HepG2 (cell line): ENCODE results near the gene GSK3B. TPM values are rescaled to one million over a fixed set of nuclear protein-coding genes. Genes with fewer than 3 reads are reported as not detected.

Experiments used
- ARNT ChIP-seq: fragments of 450-650 bp; IDR thresholded peaks from 2 replicates; pipeline ENCODE4 v1.6.1; 2017
- DNMT1 ChIP-seq: sonication (generic); formaldehyde crosslinking; IDR thresholded peaks from 2 replicates; pipeline ENCODE4 v1.5.1; 2020; ENCODE audit warnings: mild to moderate bottlenecking, missing genetic modification reagents
- ELF4 ChIP-seq: sonication (generic); formaldehyde crosslinking; IDR thresholded peaks from 2 replicates; pipeline ENCODE4 v1.5.0; 2020; ENCODE audit warnings: missing genetic modification reagents, mild to moderate bottlenecking, moderate library complexity, borderline replicate concordance
- EZH2 ChIP-seq: conservative IDR thresholded peaks from 2 replicates; pipeline ENCODE4 v1.6.1; 2012; ENCODE audit warnings: mild to moderate bottlenecking, low read depth, low read length, moderate library complexity
- GATAD2A ChIP-seq: IDR thresholded peaks from 2 replicates; pipeline ENCODE4 v1.6.1; 2016
- GTF2F1 ChIP-seq: fragments of 150-350 bp; IDR thresholded peaks from 2 replicates; pipeline ENCODE4 v1.6.1; 2014; ENCODE audit warnings: low read length
- GTF3A ChIP-seq: sonication (generic); formaldehyde crosslinking; conservative IDR thresholded peaks from 2 replicates; pipeline ENCODE4 v1.4.0; 2020; ENCODE audit warnings: mild to moderate bottlenecking, missing genetic modification reagents
- HNRNPUL1 ChIP-seq: fragments of 200-400 bp; formaldehyde crosslinking; IDR thresholded peaks from 2 replicates; pipeline ENCODE4 v1.6.1; 2017; ENCODE audit warnings: low read depth, mild to moderate bottlenecking, low read length, moderate library complexity
- MED1 ChIP-seq: sonication (generic); formaldehyde crosslinking; IDR thresholded peaks from 2 replicates; pipeline ENCODE4 v1.4.0; 2020; ENCODE audit warnings: missing genetic modification reagents
- MIER2 ChIP-seq: IDR thresholded peaks from 2 replicates; pipeline ENCODE4 v1.6.1; 2016; ENCODE audit warnings: missing biosample characterization, missing genetic modification reagents
- MTF1 ChIP-seq: sonication (generic); formaldehyde crosslinking; IDR thresholded peaks from 2 replicates; pipeline ENCODE4 v1.5.0; 2020; ENCODE audit warnings: missing genetic modification reagents
- NKX3-1 ChIP-seq: sonication (generic); formaldehyde crosslinking; IDR thresholded peaks from 2 replicates; pipeline ENCODE4 v1.5.0; 2020; ENCODE audit warnings: missing genetic modification reagents
- PCBP2 ChIP-seq: fragments of 200-400 bp; formaldehyde crosslinking; optimal IDR thresholded peaks from 2 replicates; pipeline ENCODE3; 2018; ENCODE audit warnings: low read length, low read depth; ENCODE audit not compliant: poor library complexity, severe bottlenecking
- PHF5A ChIP-seq: IDR thresholded peaks from one replicate; pipeline ENCODE4 v1.6.1; 2018; ENCODE audit warnings: low read depth, missing genetic modification reagents; ENCODE audit not compliant: unreplicated experiment
- POLR2A ChIP-seq, 2 experiments: IDR thresholded peaks; 2 replicates each; pipeline ENCODE4 v1.6.1; 2011; ENCODE audit warnings: low read depth in 2 of 2, low read length in 2 of 2, mild to moderate bottlenecking in 1 of 2, moderate library complexity in 1 of 2; ENCODE audit not compliant: insufficient read depth in 1 of 2
- RARA ChIP-seq: IDR thresholded peaks from 2 replicates; pipeline ENCODE4 v1.6.1; 2016; ENCODE audit warnings: missing genetic modification reagents, missing compliant biosample characterization
- REXO4 ChIP-seq: sonication (generic); formaldehyde crosslinking; IDR thresholded peaks from 2 replicates; pipeline ENCODE4 v1.8.0; 2022; ENCODE audit warnings: missing genetic modification reagents, mild to moderate bottlenecking, borderline replicate concordance
- RFX3 ChIP-seq: IDR thresholded peaks from 2 replicates; pipeline ENCODE4 v1.6.1; 2016; ENCODE audit warnings: missing biosample characterization, missing genetic modification reagents
- SALL1 ChIP-seq: sonication (generic); formaldehyde crosslinking; IDR thresholded peaks from 2 replicates; pipeline ENCODE4 v1.8.0; 2022; ENCODE audit warnings: mild to moderate bottlenecking, missing genetic modification reagents
- SMARCE1 ChIP-seq: fragments of 450-650 bp; IDR thresholded peaks from 2 replicates; pipeline ENCODE4 v1.6.1; 2017; ENCODE audit warnings: borderline replicate concordance
- TBL1XR1 ChIP-seq: fragments of 150-350 bp; IDR thresholded peaks from 2 replicates; pipeline ENCODE4 v1.6.1; 2014; ENCODE audit warnings: borderline replicate concordance, low read length; ENCODE audit not compliant: partially characterized antibody
- TOPORS ChIP-seq: sonication (generic); formaldehyde crosslinking; IDR thresholded peaks from 2 replicates; pipeline ENCODE4 v1.8.0; 2023; ENCODE audit warnings: mild to moderate bottlenecking, missing genetic modification reagents
- U2AF2 ChIP-seq: fragments of 200-400 bp; formaldehyde crosslinking; IDR thresholded peaks from 2 replicates; pipeline ENCODE4 v1.6.1; 2017; ENCODE audit warnings: low read depth, mild to moderate bottlenecking, low read length
- XBP1 ChIP-seq: sonication (generic); formaldehyde crosslinking; IDR thresholded peaks from 2 replicates; pipeline ENCODE4 v1.5.0; 2020; ENCODE audit warnings: missing genetic modification reagents
- YEATS2 ChIP-seq: sonication (generic); formaldehyde crosslinking; IDR thresholded peaks from 2 replicates; pipeline ENCODE4 v1.4.0; 2020; ENCODE audit warnings: missing genetic modification reagents, borderline replicate concordance
- ZBTB7B ChIP-seq: sonication (generic); formaldehyde crosslinking; IDR thresholded peaks from 2 replicates; pipeline ENCODE4 v1.4.0; 2020; ENCODE audit warnings: missing genetic modification reagents
- ZNF205 ChIP-seq: IDR thresholded peaks from 2 replicates; pipeline ENCODE4 v1.6.1; 2018; ENCODE audit warnings: missing biosample characterization, missing genetic modification reagents
- ZNF383 ChIP-seq: sonication (generic); formaldehyde crosslinking; IDR thresholded peaks from 2 replicates; pipeline ENCODE4 v1.4.0; 2020; ENCODE audit warnings: missing genetic modification reagents, mild to moderate bottlenecking, borderline replicate concordance
- ZNF44 ChIP-seq: sonication (generic); formaldehyde crosslinking; IDR thresholded peaks from 2 replicates; pipeline ENCODE4 v1.5.1; 2020; ENCODE audit warnings: mild to moderate bottlenecking, missing genetic modification reagents
- ZNF451 ChIP-seq: sonication (generic); formaldehyde crosslinking; IDR thresholded peaks from 2 replicates; pipeline ENCODE4 v1.5.0; 2020; ENCODE audit warnings: mild to moderate bottlenecking, missing genetic modification reagents
- ZNF484 ChIP-seq: sonication (generic); formaldehyde crosslinking; IDR thresholded peaks from 2 replicates; pipeline ENCODE4 v1.5.1; 2020; ENCODE audit warnings: mild to moderate bottlenecking, low read depth, missing genetic modification reagents, borderline replicate concordance
- ZNF652 ChIP-seq: IDR thresholded peaks from 2 replicates; pipeline ENCODE4 v1.6.1; 2016; ENCODE audit warnings: low read depth, borderline replicate concordance
- ZNF775 ChIP-seq: sonication (generic); formaldehyde crosslinking; IDR thresholded peaks from 2 replicates; pipeline ENCODE4 v1.4.0; 2020; ENCODE audit warnings: missing genetic modification reagents, mild to moderate bottlenecking, moderate library complexity, borderline replicate concordance
- polyA plus RNA-seq, 8 experiments: library from polyadenylated mRNA; depleted of rRNA in 3 of 8; stranded (reverse) in 7 of 8; unstranded in 1 of 8; fragments of >200 nt; fragmentation: Illumina TruSeq in 4 of 8; extraction: Trizol in 4 of 8; gene quantifications; 2 replicates each; pipeline versions ENCODE4 v1.2.1 to v1.2.3, GENCODE V29; 2011 to 2016; ENCODE audit warnings: low read depth in 4 of 8, missing spikeins in 1 of 8, mixed read lengths in 1 of 8; ENCODE audit not compliant: insufficient read depth in 1 of 8
- total RNA-seq, 5 experiments: library from RNA; depleted of rRNA; stranded (reverse); fragments of >200 nt; fragmentation: Illumina TruSeq; extraction: Trizol; gene quantifications; 2 replicates each; pipeline ENCODE4 v1.2.3, GENCODE V29; 2016; ENCODE audit warnings: low read depth in 1 of 5
- TF ChIP-seq, protein P1 (sequence below): sonication (generic); formaldehyde crosslinking; IDR thresholded peaks from 2 replicates; pipeline ENCODE4 v1.8.1; 2023; ENCODE audit warnings: missing genetic modification reagents, inconsistent platforms, borderline replicate concordance
- TF ChIP-seq, protein P2 (sequence below): fragments of 450-650 bp; IDR thresholded peaks from 2 replicates; pipeline ENCODE4 v1.6.1; 2016

GSK3B gene
- total and polyA plus RNA-seq, 2 of the 13 experiments (the other 11 are each of a cell fraction or from before 2014, with no cell fraction given) = 22.3 to 30.1 TPM

DNA sequence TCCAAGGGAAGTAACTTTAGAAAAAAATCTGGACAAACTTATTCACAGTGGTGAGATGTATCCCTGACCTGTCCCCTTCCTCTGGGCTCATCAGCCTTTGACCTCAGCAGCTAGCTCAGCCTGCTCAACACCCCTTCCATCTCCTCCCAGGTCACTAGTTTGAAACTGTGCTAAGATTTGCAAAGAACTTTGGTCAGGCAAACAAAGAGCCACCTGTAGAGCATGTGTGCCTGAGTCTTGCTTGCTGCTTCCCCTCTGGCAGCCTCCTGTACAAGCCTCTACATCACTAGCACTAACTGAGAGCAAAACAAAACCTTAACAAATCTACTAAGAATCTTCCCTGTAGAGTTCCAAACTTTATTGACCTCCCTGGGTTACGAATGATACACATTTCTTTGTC, 268.4 kb downstream of the GSK3B start (continued):
- no peak for TF ChIP-seq ELF4 (CRISPR knock-in tag)
- TF ChIP-seq ZNF383 (CRISPR knock-in tag) = no peak
- peak; percentile 63 for TF ChIP-seq GATAD2A
- TF ChIP-seq REXO4 (CRISPR knock-in tag) = no peak
- peak; percentile 30; the same call in 1 of the 2 replicates for TF ChIP-seq ZNF652 (CRISPR knock-in tag)
- TF ChIP-seq, protein P1, sequence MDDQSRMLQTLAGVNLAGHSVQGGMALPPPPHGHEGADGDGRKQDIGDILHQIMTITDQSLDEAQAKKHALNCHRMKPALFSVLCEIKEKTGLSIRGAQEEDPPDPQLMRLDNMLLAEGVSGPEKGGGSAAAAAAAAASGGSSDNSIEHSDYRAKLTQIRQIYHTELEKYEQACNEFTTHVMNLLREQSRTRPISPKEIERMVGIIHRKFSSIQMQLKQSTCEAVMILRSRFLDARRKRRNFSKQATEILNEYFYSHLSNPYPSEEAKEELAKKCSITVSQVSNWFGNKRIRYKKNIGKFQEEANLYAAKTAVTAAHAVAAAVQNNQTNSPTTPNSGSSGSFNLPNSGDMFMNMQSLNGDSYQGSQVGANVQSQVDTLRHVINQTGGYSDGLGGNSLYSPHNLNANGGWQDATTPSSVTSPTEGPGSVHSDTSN (CRISPR knock-in tag) = no peak
- no peak for TF ChIP-seq ARNT
- TF ChIP-seq POLR2A (IDR thresholded peaks at IDR 0.05; ENCODE audit: insufficient read depth in 1 of 2, low read depth in 2 of 2, low read length in 2 of 2) = no peak
- TF ChIP-seq PCBP2 = no peak
- peak; percentile 69 for TF ChIP-seq RARA (CRISPR knock-in tag)
- no peak for TF ChIP-seq MTF1 (CRISPR knock-in tag)
- TF ChIP-seq MIER2 = peak; percentile 62; the same call in 1 of the 2 replicates
- TF ChIP-seq SMARCE1 = no peak
- TF ChIP-seq DNMT1 (CRISPR knock-in tag) = no peak
- TF ChIP-seq GTF2F1 = no peak
- TF ChIP-seq RFX3 = no peak
- no peak for TF ChIP-seq TOPORS (CRISPR knock-in tag)
- TF ChIP-seq U2AF2 = no peak
- no peak for TF ChIP-seq EZH2
- no peak for TF ChIP-seq YEATS2 (CRISPR knock-in tag)
- no peak for TF ChIP-seq ZNF775 (CRISPR knock-in tag)
- peak; percentile 48; the same call in 1 of the 2 replicates for TF ChIP-seq ZBTB7B (CRISPR knock-in tag)
- TF ChIP-seq HNRNPUL1 = no peak
- no peak for TF ChIP-seq ZNF484
- peak; percentile 91 for TF ChIP-seq SALL1 (CRISPR knock-in tag)
- no peak for TF ChIP-seq ZNF44
- no peak for TF ChIP-seq NKX3-1
- no peak for TF ChIP-seq GTF3A (CRISPR knock-in tag)
- TF ChIP-seq, protein P2, sequence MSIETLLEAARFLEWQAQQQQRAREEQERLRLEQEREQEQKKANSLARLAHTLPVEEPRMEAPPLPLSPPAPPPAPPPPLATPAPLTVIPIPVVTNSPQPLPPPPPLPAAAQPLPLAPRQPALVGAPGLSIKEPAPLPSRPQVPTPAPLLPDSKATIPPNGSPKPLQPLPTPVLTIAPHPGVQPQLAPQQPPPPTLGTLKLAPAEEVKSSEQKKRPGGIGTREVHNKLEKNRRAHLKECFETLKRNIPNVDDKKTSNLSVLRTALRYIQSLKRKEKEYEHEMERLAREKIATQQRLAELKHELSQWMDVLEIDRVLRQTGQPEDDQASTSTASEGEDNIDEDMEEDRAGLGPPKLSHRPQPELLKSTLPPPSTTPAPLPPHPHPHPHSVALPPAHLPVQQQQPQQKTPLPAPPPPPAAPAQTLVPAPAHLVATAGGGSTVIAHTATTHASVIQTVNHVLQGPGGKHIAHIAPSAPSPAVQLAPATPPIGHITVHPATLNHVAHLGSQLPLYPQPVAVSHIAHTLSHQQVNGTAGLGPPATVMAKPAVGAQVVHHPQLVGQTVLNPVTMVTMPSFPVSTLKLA = no peak
- TF ChIP-seq MED1 (CRISPR knock-in tag) = peak; percentile 71
- no peak for TF ChIP-seq XBP1 (CRISPR knock-in tag)
- no peak for TF ChIP-seq TBL1XR1
- peak; percentile 77; the same call in 1 of the 2 replicates for TF ChIP-seq ZNF205 (CRISPR knock-in tag)
- TF ChIP-seq PHF5A (CRISPR knock-in tag) = no peak
- no peak for TF ChIP-seq ZNF451 (CRISPR knock-in tag)
